ENCODE results near the gene RDH11.

Gene RDH11

DNA sequence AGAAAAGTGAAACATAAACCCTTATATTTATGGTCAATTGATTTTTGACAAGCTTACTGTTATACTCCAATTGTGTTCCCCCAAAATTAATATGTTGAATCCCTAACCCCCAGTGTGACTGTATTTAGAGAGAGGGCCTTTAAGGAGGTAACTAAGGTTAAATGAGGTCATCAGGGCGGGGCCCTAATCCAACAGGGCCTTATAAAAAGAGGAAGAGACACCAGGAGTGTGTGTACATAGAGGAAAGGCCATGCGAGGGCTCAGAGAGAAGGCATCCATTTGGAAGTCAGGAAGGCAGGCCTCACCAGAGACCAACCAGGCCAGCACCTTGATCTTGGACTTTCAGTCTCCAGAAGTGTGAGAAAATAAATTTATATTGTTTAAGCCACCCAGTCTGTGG lies 14.6 kb downstream of the RDH11 start:
- no peak for DNase-seq (ENCODE audit: low read depth)
- TF ChIP-seq, protein P1, sequence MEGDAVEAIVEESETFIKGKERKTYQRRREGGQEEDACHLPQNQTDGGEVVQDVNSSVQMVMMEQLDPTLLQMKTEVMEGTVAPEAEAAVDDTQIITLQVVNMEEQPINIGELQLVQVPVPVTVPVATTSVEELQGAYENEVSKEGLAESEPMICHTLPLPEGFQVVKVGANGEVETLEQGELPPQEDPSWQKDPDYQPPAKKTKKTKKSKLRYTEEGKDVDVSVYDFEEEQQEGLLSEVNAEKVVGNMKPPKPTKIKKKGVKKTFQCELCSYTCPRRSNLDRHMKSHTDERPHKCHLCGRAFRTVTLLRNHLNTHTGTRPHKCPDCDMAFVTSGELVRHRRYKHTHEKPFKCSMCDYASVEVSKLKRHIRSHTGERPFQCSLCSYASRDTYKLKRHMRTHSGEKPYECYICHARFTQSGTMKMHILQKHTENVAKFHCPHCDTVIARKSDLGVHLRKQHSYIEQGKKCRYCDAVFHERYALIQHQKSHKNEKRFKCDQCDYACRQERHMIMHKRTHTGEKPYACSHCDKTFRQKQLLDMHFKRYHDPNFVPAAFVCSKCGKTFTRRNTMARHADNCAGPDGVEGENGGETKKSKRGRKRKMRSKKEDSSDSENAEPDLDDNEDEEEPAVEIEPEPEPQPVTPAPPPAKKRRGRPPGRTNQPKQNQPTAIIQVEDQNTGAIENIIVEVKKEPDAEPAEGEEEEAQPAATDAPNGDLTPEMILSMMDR (conservative IDR thresholded peaks at IDR 0.05; ENCODE audit: low read depth, low read length): no peak
- no peak overlapping the region for H3K4me3 ChIP-seq (ENCODE audit: low read depth, low read length)

DNA sequence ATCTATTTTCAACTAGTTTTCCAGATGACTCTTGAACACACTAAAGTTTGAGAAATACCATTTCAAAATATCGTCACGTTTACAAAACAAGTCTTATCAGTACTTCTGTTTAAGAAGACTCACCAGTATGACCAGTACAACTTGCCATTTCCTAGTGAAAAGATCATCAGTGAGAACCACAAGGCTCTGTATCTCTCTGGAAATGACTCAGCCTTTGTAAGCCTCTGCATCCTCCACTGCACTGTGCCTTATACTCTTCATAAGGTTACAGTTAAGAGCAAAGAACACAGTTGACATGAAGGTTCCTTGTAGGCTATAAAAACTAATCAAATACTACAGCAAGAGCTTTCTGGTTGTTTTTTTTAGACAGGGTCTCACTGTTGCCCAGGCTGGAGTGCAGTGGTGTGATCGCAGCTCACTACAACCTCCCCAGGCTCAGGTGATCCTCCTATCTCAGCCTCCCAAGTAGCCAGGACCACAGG lies 15.4 kb downstream of the RDH11 start:
- peak; percentile 85 for DNase-seq (ENCODE audit: low read depth)

DNA sequence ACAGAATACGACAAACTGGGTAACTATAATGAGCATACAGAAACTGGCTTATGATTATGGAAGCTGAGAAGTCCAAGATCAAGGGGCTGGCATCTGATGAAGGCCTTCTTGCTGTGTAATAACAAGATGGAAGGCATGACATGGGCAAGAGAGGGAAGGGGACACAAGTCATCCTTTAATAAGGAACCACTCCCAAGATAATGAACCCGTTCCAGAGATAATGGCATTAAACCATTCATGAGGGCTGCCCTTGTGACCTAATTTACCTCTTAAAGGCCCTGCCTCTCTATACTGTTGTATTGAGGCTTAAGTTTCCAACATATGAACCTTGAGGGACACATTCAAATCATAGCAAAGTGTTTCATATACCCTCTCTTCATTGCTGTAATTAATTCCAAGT lies 16.6 kb downstream of the RDH11 start:
- DNase-seq (ENCODE audit: low read depth): no peak

More for the DNA sequence above, 15.4 kb downstream of the RDH11 start:
- TF ChIP-seq, protein P1 (conservative IDR thresholded peaks at IDR 0.05; ENCODE audit: low read depth, low read length): no peak
- H3K4me3 ChIP-seq (ENCODE audit: low read depth, low read length): no peak overlapping the region

DNA sequence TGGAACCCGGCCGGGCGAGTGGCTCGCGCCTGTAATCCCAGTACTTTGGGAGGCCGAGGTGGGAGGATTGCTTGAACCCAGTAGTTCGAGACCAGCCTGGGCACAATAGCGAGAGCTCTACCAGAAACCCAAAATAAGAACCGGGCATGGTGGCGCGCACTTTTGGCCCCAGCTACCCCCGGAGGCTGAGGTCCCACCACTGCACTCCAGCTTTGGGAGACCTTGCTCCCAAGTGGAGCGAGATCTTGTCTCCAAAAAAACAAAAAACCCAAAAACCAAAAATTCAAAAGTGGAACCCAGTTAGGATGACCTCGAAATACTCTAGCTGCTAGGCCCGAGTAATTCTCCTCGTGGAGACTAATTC lies 20.4 kb downstream of the RDH11 start:
- TF ChIP-seq, protein P1 (conservative IDR thresholded peaks at IDR 0.05; ENCODE audit: low read depth, low read length): no peak
- H3K4me3 ChIP-seq (ENCODE audit: low read depth, low read length): peak overlapping the region; percentile 95
- DNase-seq (ENCODE audit: low read depth): no peak

More for the DNA sequence above, 16.6 kb downstream of the RDH11 start:
- no peak overlapping the region for H3K4me3 ChIP-seq (ENCODE audit: low read depth, low read length)
- TF ChIP-seq, protein P1 (conservative IDR thresholded peaks at IDR 0.05; ENCODE audit: low read depth, low read length): no peak

DNA sequence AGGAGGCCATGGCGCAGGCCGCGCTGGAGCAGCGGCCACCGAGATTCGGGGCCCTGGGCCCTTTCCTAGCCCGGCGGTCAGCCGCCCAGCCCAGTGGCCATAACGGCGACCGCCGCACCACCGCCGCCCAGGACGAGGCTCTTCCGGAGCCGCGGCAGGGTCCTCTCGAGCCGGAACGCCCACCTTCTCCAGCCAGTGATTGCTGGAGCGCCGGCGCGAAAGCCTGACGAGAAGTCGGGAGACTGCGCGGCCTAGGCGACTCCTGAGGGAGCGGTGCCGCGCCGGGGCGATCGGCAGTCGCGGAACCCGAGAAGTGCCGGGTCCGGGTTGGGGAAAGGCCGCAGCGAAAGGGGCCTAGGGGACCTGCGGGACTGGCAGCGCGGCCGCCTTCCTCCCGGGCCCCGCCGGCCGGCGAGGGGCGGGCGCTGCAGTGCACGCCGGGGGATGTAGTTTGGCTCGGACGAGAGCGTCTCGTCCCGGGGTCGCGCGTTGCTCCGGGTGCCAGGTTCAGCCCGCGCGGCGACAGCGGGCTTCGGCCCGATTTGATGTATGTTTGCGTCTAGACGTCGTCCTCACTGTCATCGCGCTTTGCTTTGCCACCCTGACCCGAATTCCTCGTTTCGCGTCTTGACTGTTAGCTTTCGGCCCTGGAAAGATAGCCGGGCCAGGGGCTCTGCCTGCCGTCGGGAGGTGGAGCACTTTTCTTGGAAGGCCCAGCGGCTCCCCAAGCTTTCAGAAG lies 20.9 kb downstream of the RDH11 start, which contains the start of gene VTI1B:
Gene VTI1B, minus strand, starts transcription at position 153 of the 739 bp plus-strand sequence. Its CDS starts 143 bp downstream, at position 10.
- DNase-seq (ENCODE audit: low read depth): peak; percentile 76
- peak within 1 kb of the TSS; percentile 95 for H3K4me3 ChIP-seq (ENCODE audit: low read depth, low read length)
- TF ChIP-seq, protein P1 (conservative IDR thresholded peaks at IDR 0.05; ENCODE audit: low read depth, low read length): peak; percentile 51

DNA sequence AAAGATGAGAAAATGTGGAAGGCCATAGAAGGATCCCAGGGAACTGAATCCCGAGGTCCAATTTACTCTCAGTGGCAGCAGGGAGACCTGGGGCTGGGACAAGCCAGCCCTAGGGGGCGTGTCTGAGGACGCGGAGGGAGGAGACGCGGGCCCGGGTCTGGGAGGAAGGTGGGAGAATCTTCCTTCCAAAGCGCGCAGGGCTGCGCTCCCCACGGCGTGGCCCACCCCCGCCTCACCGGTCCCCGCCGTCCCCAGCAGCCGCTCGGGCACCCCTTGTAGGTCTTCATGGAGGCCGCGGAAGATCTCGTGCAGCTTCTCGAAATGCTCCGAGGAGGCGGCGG lies 21.5 kb downstream of the RDH11 start:
- TF ChIP-seq, protein P1 (conservative IDR thresholded peaks at IDR 0.05; ENCODE audit: low read depth, low read length): peak; percentile 37
- peak; percentile 52 for DNase-seq (ENCODE audit: low read depth)
- peak overlapping the region; percentile 95 for H3K4me3 ChIP-seq (ENCODE audit: low read depth, low read length)

DNA sequence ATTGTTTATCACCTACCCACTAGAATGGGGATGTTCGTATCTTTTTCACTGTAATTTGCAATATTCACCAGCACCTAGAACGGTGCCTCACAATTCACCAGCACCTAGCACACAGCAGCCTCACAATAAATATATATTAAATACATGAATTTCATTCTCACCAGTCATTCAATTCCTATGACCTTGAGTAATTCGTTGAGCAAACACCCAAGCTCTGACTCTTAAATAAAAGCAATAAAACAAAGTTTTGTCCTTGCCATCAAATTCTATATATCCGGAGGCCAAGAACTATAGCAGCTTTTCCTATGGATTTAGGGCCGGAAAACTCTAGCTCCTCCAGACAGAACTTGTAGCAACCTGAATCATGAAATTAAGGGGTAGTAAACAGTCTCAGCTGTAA lies 22.1 kb downstream of the RDH11 start:
- H3K4me3 ChIP-seq (ENCODE audit: low read depth, low read length): peak overlapping the region; percentile 95
- DNase-seq (ENCODE audit: low read depth): peak; percentile 30
- TF ChIP-seq, protein P1 (conservative IDR thresholded peaks at IDR 0.05; ENCODE audit: low read depth, low read length): no peak
